Panc1 (cell line): Measurements from ENCODE around the gene TAS2R13. TPM values are rescaled to one million over a fixed set of nuclear protein-coding genes. Genes with fewer than 3 reads are reported as not detected.

Source experiments
- ATAC-seq: fragments of 200-7000 bp; cut with Tn5 transposase; 2 replicates; pipeline ENCODE4 v1.9.1; 2020; ENCODE audit warnings: mild to moderate bottlenecking, moderate library complexity
- Bru-seq: library from RNA; stranded (reverse); fragments of 400-500 nt; gene quantifications from one replicate; lab custom pipeline; 2021; lab: Mats Ljungman, UMichigan
- BruChase-seq, 2 experiments: library from RNA; stranded (reverse); fragments of 400-500 nt; gene quantifications; one replicate each; lab custom pipeline; 2021; lab: Mats Ljungman, UMichigan
- BruUV-seq: library from RNA; stranded (reverse); fragments of 400-500 nt; replicated peaks from 2 replicates; lab custom pipeline; 2021; lab: Mats Ljungman, UMichigan
- CTCF ChIA-PET: fragments of 300-600 bp; sonication (Branson Sonifier 250); formaldehyde crosslinking; loops from one replicate; lab custom pipeline; 2022; ENCODE audit warnings: antibody characterized with exemption; lab: Charles Lee
- POLR2A ChIA-PET: fragments of 300-600 bp; sonication (Branson Sonifier 250); formaldehyde crosslinking; loops from one replicate; lab custom pipeline; 2022; ENCODE audit warnings: antibody characterized with exemption; lab: Charles Lee
- DNase-seq: peaks from one replicate; pipeline ENCODE4 v3.0.0-alpha.2; 2010; ENCODE audit warnings: low read depth, low spot score
- H3K27ac ChIP-seq: 2 replicates; pipeline ENCODE4 v1.5.1; 2011; ENCODE audit warnings: mild to moderate bottlenecking, low read length, inconsistent platforms
- H3K27me3 ChIP-seq: fragments of 200-500 bp; sonication (Bioruptor generic); 2 replicates; pipeline ENCODE4 v1.6.0; 2014; ENCODE audit warnings: low read length, inconsistent platforms; ENCODE audit not compliant: control insufficient read depth, insufficient read depth
- H3K36me3 ChIP-seq: fragments of 200-500 bp; sonication (Bioruptor generic); 2 replicates; pipeline ENCODE4 v1.5.1; 2014; ENCODE audit warnings: inconsistent platforms, mild to moderate bottlenecking, low read length, moderate library complexity; ENCODE audit not compliant: control insufficient read depth, insufficient read depth
- H3K4me1 ChIP-seq: 2 replicates; pipeline ENCODE4 v1.5.1; 2011; ENCODE audit warnings: inconsistent platforms, mild to moderate bottlenecking, low read length, moderate library complexity; ENCODE audit not compliant: control insufficient read depth, insufficient read depth
- H3K4me3 ChIP-seq, 2 experiments: 2 replicates each; pipeline ENCODE4 v1.5.1; 2011 to 2012; ENCODE audit warnings: low read depth in 2 of 2, low read length in 2 of 2, mild to moderate bottlenecking in 2 of 2, inconsistent platforms in 1 of 2, moderate library complexity in 1 of 2
- H3K9me3 ChIP-seq: fragments of 200-500 bp; sonication (Bioruptor generic); 2 replicates; pipeline ENCODE4 v1.5.1; 2014; ENCODE audit warnings: low read depth, mild to moderate bottlenecking, inconsistent platforms, low read length, moderate library complexity; ENCODE audit not compliant: control insufficient read depth, insufficient read depth
- CTCF ChIP-seq: fragments of 450-650 bp; IDR thresholded peaks from 2 replicates; pipeline ENCODE4 v1.5.1; 2017; ENCODE audit warnings: mild to moderate bottlenecking
- POLR2AphosphoS5 ChIP-seq: IDR thresholded peaks from 2 replicates; pipeline ENCODE4 v1.6.1; 2012; ENCODE audit warnings: mild to moderate bottlenecking, low read depth, low read length, moderate library complexity
- REST ChIP-seq, 2 experiments: IDR thresholded peaks; 2 replicates each; pipeline ENCODE4 v1.6.1; 2011 to 2012; ENCODE audit warnings: low read depth in 2 of 2, control low read depth in 1 of 2, low read length in 1 of 2, mild to moderate bottlenecking in 1 of 2, moderate library complexity in 1 of 2; ENCODE audit not compliant: insufficient read depth in 1 of 2
- SIN3A ChIP-seq: IDR thresholded peaks from 2 replicates; pipeline ENCODE4 v1.6.1; 2012; ENCODE audit warnings: low read depth, mild to moderate bottlenecking, low read length, moderate library complexity, borderline replicate concordance; ENCODE audit not compliant: insufficient read depth
- TCF7L2 ChIP-seq: IDR thresholded peaks from 2 replicates; pipeline ENCODE4 v1.6.1; 2011; ENCODE audit warnings: mild to moderate bottlenecking, low read depth, low read length, inconsistent platforms
- in situ Hi-C: cut with HindIII; loops from 2 replicates; pipeline ENCODE4 v1.10.0; 2016; ENCODE audit warnings: low sequenced_read_pairs, low pct_unique_long_range_greater_than_20kb
- intact Hi-C: fragments of 100-400 bp; cut with micrococcal nuclease; formaldehyde crosslinking; loops from one replicate; pipeline ENCODE4 v1.10.0; 2022; ENCODE audit not compliant: unreplicated experiment
- long read RNA-seq: library from polyadenylated mRNA; unstranded; transcript quantifications from one replicate; pipeline ENCODE4 v2.0.0, GENCODE V29; 2021; ENCODE audit not compliant: unreplicated experiment
- polyA plus RNA-seq: library from polyadenylated mRNA; unstranded; fragments of >200 nt; gene quantifications from one replicate; pipeline ENCODE4 v1.2.1, GENCODE V29; 2012; ENCODE audit warnings: missing spikeins; ENCODE audit not compliant: insufficient read length
- total RNA-seq: library from RNA; stranded (reverse); gene quantifications from one replicate; pipeline ENCODE4 v1.2.1, GENCODE V29; 2021; ENCODE audit not compliant: unreplicated experiment

TAS2R13 gene, protein sequence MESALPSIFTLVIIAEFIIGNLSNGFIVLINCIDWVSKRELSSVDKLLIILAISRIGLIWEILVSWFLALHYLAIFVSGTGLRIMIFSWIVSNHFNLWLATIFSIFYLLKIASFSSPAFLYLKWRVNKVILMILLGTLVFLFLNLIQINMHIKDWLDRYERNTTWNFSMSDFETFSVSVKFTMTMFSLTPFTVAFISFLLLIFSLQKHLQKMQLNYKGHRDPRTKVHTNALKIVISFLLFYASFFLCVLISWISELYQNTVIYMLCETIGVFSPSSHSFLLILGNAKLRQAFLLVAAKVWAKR
- total RNA-seq, result 0.39 TPM
- not detected for polyA plus RNA-seq
- percentile 73 among the genes with signal in this experiment for Bru-seq, nascent RNA
- percentile 83 among the genes with signal in this experiment for BruChase-seq, experiment 1, labeled RNA remaining after a 2-hour chase
- percentile 65 among the genes with signal in this experiment for BruChase-seq, experiment 2, labeled RNA remaining after a 6-hour chase
- long read RNA-seq, result 0 reads

GRCh38 chr12:10909462-10909861, at the start of gene TAS2R13:
TAS2R13 (minus strand) TSS chr12:10909562; CDS start chr12:10909298, 264 bp downstream.
- intact Hi-C loops, result no loop called here

More at GRCh38 chr12:10909462-10909861, at the start of gene TAS2R13:
- POLR2A ChIA-PET, result no interaction called here
- Histone ChIP-seq H3K27me3 (no peaks in the 10 kb centered on the region), H3K36me3 (no peaks in the 10 kb centered on the region), H3K4me3 (no peak within 1 kb of the TSS), H3K27ac (no peak within 1 kb of the TSS), H3K4me1 (no peaks in the 10 kb centered on the region), H3K9me3 (no peaks in the 10 kb centered on the region)
- CTCF ChIA-PET, result no interaction called here
- DNase-seq, result no peak
- no peak for TF ChIP-seq TCF7L2
- no peak for TF ChIP-seq REST (IDR thresholded peaks at IDR 0.05; ENCODE audit: insufficient read depth in 1 of 2, low read depth in 2 of 2, low read length in 1 of 2)
- TF ChIP-seq SIN3A, result no peak
- TF ChIP-seq CTCF, result no peak
- TF ChIP-seq POLR2AphosphoS5, result no peak
- no TSS peak for BruUV-seq
- no peak for ATAC-seq
- in situ Hi-C loops, result no loop called here
